MM.1S (cell line): ENCODE results near the gene ZNF227.
"Not testable (repeated sequence)": the region's sequence is repeated elsewhere in the genome, so short reads cannot be mapped to it uniquely, and the experiment has no call there.

ENCODE experiments used
- DNase-seq: peaks from one replicate; pipeline ENCODE4 v3.0.0-alpha.2; 2015
- H2AFZ ChIP-seq: fragments of 300-600 bp; sonication (generic); 2 replicates; pipeline ENCODE4 v1.6.0; 2016; ENCODE audit warnings: antibody characterized with exemption, low read length
- H3F3A ChIP-seq: fragments of 300-600 bp; sonication (generic); 2 replicates; pipeline ENCODE4 v1.6.1; 2016; ENCODE audit warnings: mild to moderate bottlenecking, antibody characterized with exemption, low read length, moderate library complexity, mixed read lengths; ENCODE audit not compliant: insufficient read depth
- H3K27ac ChIP-seq: fragments of 300-600 bp; sonication (generic); 2 replicates; pipeline ENCODE4 v1.5.1; 2016; ENCODE audit warnings: mild to moderate bottlenecking, low read length
- H3K27me3 ChIP-seq: fragments of 300-600 bp; sonication (generic); replicated peaks from 2 replicates; pipeline ENCODE4 v1.6.0; 2016; ENCODE audit warnings: low read length; ENCODE audit not compliant: insufficient read depth
- H3K36me3 ChIP-seq: fragments of 300-600 bp; sonication (generic); replicated peaks from 2 replicates; pipeline ENCODE4 v1.6.1; 2016; ENCODE audit warnings: mild to moderate bottlenecking, low read length, mixed read lengths; ENCODE audit not compliant: insufficient read depth
- H3K4me1 ChIP-seq: fragments of 300-600 bp; sonication (generic); 2 replicates; pipeline ENCODE4 v1.6.1; 2016; ENCODE audit warnings: low read length, mixed read lengths
- H3K4me2 ChIP-seq: fragments of 300-600 bp; sonication (generic); 2 replicates; pipeline ENCODE4 v1.6.0; 2016; ENCODE audit warnings: low read depth, low read length
- H3K4me3 ChIP-seq: fragments of 300-600 bp; sonication (generic); 2 replicates; pipeline ENCODE4 v1.5.1; 2016; ENCODE audit warnings: low read length, mixed read lengths
- H3K79me2 ChIP-seq: fragments of 300-600 bp; sonication (generic); 2 replicates; pipeline ENCODE4 v1.6.1; 2016; ENCODE audit warnings: mixed run types, low read length, mixed read lengths
- H3K9ac ChIP-seq: fragments of 300-600 bp; sonication (generic); 2 replicates; pipeline ENCODE4 v1.6.1; 2016; ENCODE audit warnings: low read length, mixed read lengths
- H3K9me2 ChIP-seq: fragments of 300-600 bp; sonication (generic); replicated peaks from 2 replicates; pipeline ENCODE4 v1.6.1; 2016; ENCODE audit warnings: mild to moderate bottlenecking, low read length, mixed read lengths; ENCODE audit not compliant: insufficient read depth
- H3K9me3 ChIP-seq: fragments of 300-600 bp; sonication (generic); replicated peaks from 2 replicates; pipeline ENCODE4 v1.6.1; 2016; ENCODE audit warnings: mild to moderate bottlenecking, low read length, mixed read lengths; ENCODE audit not compliant: insufficient read depth
- H4K20me1 ChIP-seq: fragments of 300-600 bp; sonication (generic); 2 replicates; pipeline ENCODE4 v1.6.1; 2016; ENCODE audit warnings: mild to moderate bottlenecking, low read length, moderate library complexity, mixed read lengths; ENCODE audit not compliant: insufficient read depth
- CTCF ChIP-seq: fragments of 300-600 bp; sonication (generic); IDR thresholded peaks from 2 replicates; pipeline ENCODE4 v1.5.1; 2016; ENCODE audit warnings: antibody characterized with exemption, low read length, mixed read lengths
- EZH2 ChIP-seq: fragments of 300-600 bp; sonication (generic); optimal IDR thresholded peaks from 2 replicates; pipeline ENCODE3; 2017; ENCODE audit warnings: low read depth, mild to moderate bottlenecking, antibody characterized with exemption, low read length, mixed read lengths
- EZH2phosphoT487 ChIP-seq: fragments of 300-600 bp; sonication (generic); IDR thresholded peaks from 2 replicates; pipeline ENCODE4 v1.6.1; 2018; ENCODE audit warnings: antibody characterized with exemption, low read length

Gene ZNF227

GRCh38 chr19:44221291-44221690 lies 9.0 kb downstream of the ZNF227 start:
- not testable (repeated sequence) for DNase-seq, H3K4me3 ChIP-seq, H3K9ac ChIP-seq

GRCh38 chr19:44228318-44228717 lies 16.0 kb downstream of the ZNF227 start:
- Histone ChIP-seq H3K4me3 (no peak overlapping the region), H4K20me1 (no peaks in the 10 kb centered on the region), H3K36me3 (peaks cover 10% of the 10 kb centered on the region; the same call in 1 of the 2 replicates), H3K9me2 (no peaks in the 10 kb centered on the region), H3K4me1 (no peaks in the 10 kb centered on the region), H3K4me2 (no peak overlapping the region), H3K9me3 (no peaks in the 10 kb centered on the region), H3K9ac (no peak overlapping the region), H3K79me2 (no peaks in the 10 kb centered on the region), H3F3A (no peaks in the 10 kb centered on the region), H2AFZ (no peak overlapping the region), H3K27ac (no peak overlapping the region), H3K27me3 (no peaks in the 10 kb centered on the region)
- no peak for DNase-seq
- TF ChIP-seq EZH2 (no peak), CTCF (no peak), EZH2phosphoT487 (no peak)

More at GRCh38 chr19:44221291-44221690, 9.0 kb downstream of the ZNF227 start:
- not testable (repeated sequence) for H3K9me2 ChIP-seq, H3K4me2 ChIP-seq, H3F3A ChIP-seq, H3K27ac ChIP-seq, H3K9me3 ChIP-seq, H3K27me3 ChIP-seq, H3K4me1 ChIP-seq, H2AFZ ChIP-seq, H4K20me1 ChIP-seq, H3K79me2 ChIP-seq
- H3K36me3 ChIP-seq, result peaks cover 10% of the 10 kb centered on the region

GRCh38 chr19:44232867-44233266 lies 20.5 kb downstream of the ZNF227 start:
- Histone ChIP-seq H3K4me2 (no peak overlapping the region), H3K27me3 (no peaks in the 10 kb centered on the region), H3K9ac (no peak overlapping the region), H3F3A (no peaks in the 10 kb centered on the region), H3K36me3 (peaks cover 21% of the 10 kb centered on the region), H4K20me1 (no peaks in the 10 kb centered on the region), H3K27ac (no peak overlapping the region), H3K9me2 (no peaks in the 10 kb centered on the region), H3K4me1 (no peaks in the 10 kb centered on the region), H3K79me2 (no peaks in the 10 kb centered on the region), H3K9me3 (no peaks in the 10 kb centered on the region), H2AFZ (no peak overlapping the region), H3K4me3 (no peak overlapping the region)
- no peak for DNase-seq
- TF ChIP-seq EZH2phosphoT487, result no peak
- no peak for TF ChIP-seq CTCF
- TF ChIP-seq EZH2, result no peak

- no peaks in the 10 kb centered on the region for H4K20me1 ChIP-seq
- no peaks in the 10 kb centered on the region for H3K79me2 ChIP-seq
- no peak overlapping the region for H3K9ac ChIP-seq
- no peak overlapping the region for H3K4me3 ChIP-seq
- no peak overlapping the region for H3K4me2 ChIP-seq
- no peaks in the 10 kb centered on the region for H3F3A ChIP-seq
- DNase-seq, result no peak
- H3K27me3 ChIP-seq, result no peaks in the 10 kb centered on the region
- H3K9me2 ChIP-seq, result no peaks in the 10 kb centered on the region
- TF ChIP-seq EZH2 (no peak), EZH2phosphoT487 (no peak), CTCF (no peak)
- H3K9me3 ChIP-seq, result no peaks in the 10 kb centered on the region
- H2AFZ ChIP-seq, result no peak overlapping the region
- peaks cover 14% of the 10 kb centered on the region; the same call in 1 of the 2 replicates for H3K36me3 ChIP-seq
- H3K4me1 ChIP-seq, result no peaks in the 10 kb centered on the region
- H3K27ac ChIP-seq, result no peak overlapping the region
Measured at GRCh38 chr19:44236384-44236783, 24.1 kb downstream of the ZNF227 start.

GRCh38 chr19:44252332-44252731 lies 40.0 kb downstream of the ZNF227 start:
- H3K9me3 ChIP-seq, H3K4me1 ChIP-seq: not testable (repeated sequence)

GRCh38 chr19:44253392-44253791 lies 41.1 kb downstream of the ZNF227 start:
- not testable (repeated sequence) for DNase-seq, H3K27me3 ChIP-seq, H3K9me3 ChIP-seq, H3K4me2 ChIP-seq, H2AFZ ChIP-seq, H3K4me1 ChIP-seq, H4K20me1 ChIP-seq, H3F3A ChIP-seq, H3K27ac ChIP-seq, H3K79me2 ChIP-seq, H3K4me3 ChIP-seq, H3K9me2 ChIP-seq, H3K36me3 ChIP-seq, H3K9ac ChIP-seq

More at GRCh38 chr19:44252332-44252731, 40.0 kb downstream of the ZNF227 start:
- H3K4me2 ChIP-seq, DNase-seq, H3K79me2 ChIP-seq, H3K4me3 ChIP-seq, H3F3A ChIP-seq, H4K20me1 ChIP-seq, H3K27me3 ChIP-seq, H3K36me3 ChIP-seq, H3K27ac ChIP-seq, H2AFZ ChIP-seq, H3K9ac ChIP-seq, H3K9me2 ChIP-seq: not testable (repeated sequence)
